Epithelial cell of proximal tubule (primary cell): ENCODE measurements around the gene FRZB. TPM values are rescaled to one million over a fixed set of nuclear protein-coding genes. Genes with fewer than 3 reads are reported as not detected.
"Not testable (repeated sequence)": the region's sequence is repeated elsewhere in the genome, so short reads cannot be mapped to it uniquely, and the experiment has no call there.

Source experiments
- DNase-seq: peaks from one replicate; pipeline ENCODE4 v3.0.0-alpha.2; 2011; ENCODE audit warnings: low read depth
- H3K4me3 ChIP-seq: 2 replicates; pipeline ENCODE4 v1.5.1; 2011; ENCODE audit warnings: low read depth, mild to moderate bottlenecking, low read length
- CTCF ChIP-seq: conservative IDR thresholded peaks from 2 replicates; pipeline ENCODE4 v1.5.1; 2012; ENCODE audit warnings: low read depth, mild to moderate bottlenecking, low read length
- total RNA-seq: library from RNA; depleted of rRNA; stranded (reverse); fragments of >200 nt; gene quantifications from 2 replicates; pipeline ENCODE4 v1.2.3, GENCODE V29; 2015

Gene FRZB
- total RNA-seq, 1 donor from 2014 or later: not detected

DNA sequence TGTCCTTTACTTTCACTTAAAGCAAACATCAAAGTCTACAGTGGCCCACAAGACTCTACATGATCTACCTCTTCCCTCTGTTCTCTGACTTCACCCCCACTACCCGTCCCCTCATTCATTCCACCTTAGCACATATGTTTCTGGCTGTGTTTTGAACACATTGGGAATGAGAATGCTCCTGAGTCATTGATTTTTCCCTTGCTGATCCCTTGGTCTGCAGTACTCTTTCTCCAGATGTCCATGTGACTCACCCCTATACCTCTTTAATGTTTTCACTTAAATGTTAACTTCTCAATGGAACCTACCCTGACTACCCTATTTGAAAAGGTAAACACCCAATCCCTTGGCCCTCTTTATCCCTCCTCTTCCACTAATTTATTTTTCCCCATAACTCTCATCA, 30.7 kb upstream of the FRZB start:
- DNase-seq: no peak
- no peak for TF ChIP-seq CTCF
- no peak overlapping the region for H3K4me3 ChIP-seq

DNA sequence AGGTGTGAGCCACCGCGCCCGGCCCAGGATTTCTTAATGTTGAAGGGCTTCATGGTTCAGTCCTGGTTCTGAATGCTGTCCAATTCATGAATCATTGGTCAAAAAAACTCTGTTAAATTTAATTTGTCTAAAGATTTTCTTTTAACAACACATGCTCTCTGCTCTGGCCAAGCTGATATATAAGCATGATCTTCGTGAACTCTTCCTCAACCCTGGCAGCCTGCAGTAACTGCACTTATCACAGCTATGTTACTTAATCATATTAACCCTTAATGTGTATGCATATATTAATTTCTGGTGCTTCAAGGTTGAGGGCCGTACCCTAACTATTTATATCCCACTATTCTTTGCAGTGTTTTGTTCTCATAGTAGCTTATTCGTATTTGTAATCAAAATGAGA, 29.4 kb upstream of the FRZB start:
- no peak overlapping the region for H3K4me3 ChIP-seq
- no peak for TF ChIP-seq CTCF
- DNase-seq: no peak

DNA sequence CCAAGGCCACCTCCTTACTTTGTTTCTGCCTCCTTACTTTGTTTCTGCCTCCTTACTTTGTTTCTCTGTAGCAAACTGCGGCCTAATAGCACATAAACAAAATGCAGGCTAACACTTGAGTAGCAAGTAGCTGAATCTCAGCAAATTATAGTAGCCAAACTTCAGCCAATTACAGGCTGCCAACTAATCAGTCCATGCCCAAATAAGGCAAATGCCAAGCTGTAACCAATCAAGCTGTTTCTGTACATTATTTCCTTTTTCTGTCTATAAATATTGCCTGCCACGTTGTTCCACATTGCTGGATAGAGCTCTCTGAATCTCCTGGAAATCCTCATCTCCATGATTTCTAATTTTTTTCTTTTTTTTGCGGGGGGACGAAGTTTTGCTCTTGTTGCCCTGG, 28.7 kb upstream of the FRZB start:
- no peak overlapping the region for H3K4me3 ChIP-seq
- DNase-seq: no peak
- TF ChIP-seq CTCF: no peak

GRCh38 chr2:182894174-182894573, 27.7 kb upstream of the FRZB start:
- no peak overlapping the region for H3K4me3 ChIP-seq
- TF ChIP-seq CTCF: no peak
- DNase-seq: no peak

DNA sequence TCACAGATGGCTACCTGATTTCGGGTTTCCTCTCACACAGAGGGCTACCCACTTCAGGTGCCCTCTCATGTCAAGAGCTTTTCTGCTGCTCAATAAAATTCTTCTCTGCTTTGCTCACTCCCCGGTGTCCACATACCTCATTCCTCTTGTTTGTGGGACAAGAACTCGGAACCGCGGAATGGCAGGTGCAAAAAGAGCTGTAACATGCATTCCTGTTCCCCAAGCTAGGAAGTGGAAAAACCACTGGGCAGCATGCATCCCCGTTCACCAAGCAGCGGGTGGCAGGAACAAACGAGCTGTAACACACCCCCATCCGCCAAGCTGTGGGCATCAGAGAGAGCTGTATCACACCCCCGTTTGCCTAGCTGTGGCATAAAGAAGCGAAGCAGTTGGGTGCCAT, 27.2 kb upstream of the FRZB start:
- H3K4me3 ChIP-seq: no peak overlapping the region
- no peak for TF ChIP-seq CTCF
- DNase-seq: no peak

DNA sequence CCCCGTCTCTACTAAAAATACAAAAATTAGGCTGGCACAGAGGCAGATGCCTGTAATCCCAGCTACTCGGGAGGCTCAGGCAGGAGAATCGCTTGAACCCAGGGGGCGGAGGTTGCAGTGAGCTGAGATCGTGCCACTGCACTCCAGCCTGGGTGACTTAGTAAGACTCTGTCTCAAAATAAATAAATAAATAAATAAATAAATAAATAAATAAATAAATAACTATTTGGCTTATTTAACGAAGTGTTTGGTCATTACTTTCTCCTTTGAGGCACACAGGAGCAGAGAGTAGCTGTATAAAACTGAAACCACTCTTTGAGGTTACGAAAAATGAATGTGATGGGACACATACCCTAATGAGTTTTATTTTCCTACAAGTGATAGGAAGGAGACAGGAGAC, 26.6 kb upstream of the FRZB start:
- DNase-seq, H3K4me3 ChIP-seq: not testable (repeated sequence)

DNA sequence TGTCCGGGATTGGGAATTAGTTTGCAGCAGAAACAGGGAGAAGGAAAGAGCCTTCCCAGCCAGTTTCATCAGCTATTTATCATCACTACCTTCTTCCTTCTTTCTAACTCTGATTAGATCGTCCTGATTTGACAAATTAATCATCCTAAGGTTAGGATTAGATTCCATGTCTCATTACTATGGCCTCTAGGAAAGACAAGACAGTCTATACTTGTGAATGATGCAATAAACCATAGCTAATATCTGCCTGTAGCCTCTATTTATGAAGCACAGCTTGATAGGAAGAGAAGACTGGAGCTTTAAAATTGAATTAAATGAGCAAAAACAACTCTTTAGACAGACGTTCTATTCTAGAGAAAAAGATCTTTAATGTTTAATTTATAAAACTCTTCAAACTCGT, 25.2 kb upstream of the FRZB start:
- H3K4me3 ChIP-seq: no peak overlapping the region
- TF ChIP-seq CTCF: no peak
- no peak for DNase-seq
